Suppressor macrophage treated with lipopolysaccharide for 1 hour (primary cell): ENCODE measurements around the gene SARDH.

Source experiments
- DNase-seq, 3 donors: peaks; one replicate each; pipeline ENCODE4 v3.0.0-alpha.2; 2020 to 2022

The SARDH gene

DNA sequence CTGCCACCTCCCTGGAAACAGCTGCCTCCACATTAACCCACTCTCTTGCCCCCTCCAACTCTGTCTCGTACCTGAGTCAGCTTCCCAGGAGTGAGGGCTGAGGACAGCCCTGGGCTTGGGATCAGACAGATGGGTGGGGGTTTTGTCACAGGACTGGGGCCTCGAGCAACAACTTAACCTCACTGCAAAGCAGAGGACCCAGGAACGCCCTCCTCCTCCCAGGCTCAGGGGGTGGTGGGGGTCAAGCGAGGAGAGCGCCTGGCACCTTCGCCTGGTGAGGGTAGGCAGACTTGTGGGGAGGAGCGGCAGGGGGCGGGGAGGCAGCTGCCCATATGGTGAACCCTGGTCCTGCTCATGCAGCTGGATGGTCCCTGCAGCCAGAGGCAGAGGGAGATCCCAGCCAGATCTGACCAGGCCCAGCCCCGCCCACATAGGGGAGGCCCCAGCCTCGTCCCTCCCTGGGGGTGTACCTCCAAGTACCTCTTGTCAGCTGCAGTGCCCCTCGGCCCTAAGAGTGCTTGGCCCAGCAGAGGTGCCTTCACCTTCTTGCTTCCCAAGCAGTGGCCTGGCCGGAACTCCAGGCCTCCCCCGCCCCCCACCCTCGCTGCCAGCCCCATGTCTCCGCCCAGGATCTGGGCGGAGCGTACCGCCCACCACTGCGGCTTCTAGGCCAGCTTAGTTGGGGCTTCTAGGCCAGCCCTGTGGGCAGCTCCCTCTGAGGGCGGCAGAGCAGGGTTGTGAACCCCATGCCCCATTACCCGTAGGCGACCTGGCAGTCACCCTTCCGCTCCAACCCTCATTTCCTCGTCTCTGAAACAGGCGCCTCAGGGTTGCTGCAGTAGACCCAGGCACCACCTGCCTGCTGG is at the start of gene SARDH:
TSS of gene SARDH (minus strand) at position 579 of the 866 bp plus-strand sequence. CDS start 4,179 bp downstream, outside the sequence.
- peak; percentile 84 to 89 (median 87) for DNase-seq

- peak; percentile 33 to 59 (median 36) for DNase-seq
These were observed 49.5 kb upstream of the SARDH start for GRCh38 chr9:133787754-133788025.

DNA sequence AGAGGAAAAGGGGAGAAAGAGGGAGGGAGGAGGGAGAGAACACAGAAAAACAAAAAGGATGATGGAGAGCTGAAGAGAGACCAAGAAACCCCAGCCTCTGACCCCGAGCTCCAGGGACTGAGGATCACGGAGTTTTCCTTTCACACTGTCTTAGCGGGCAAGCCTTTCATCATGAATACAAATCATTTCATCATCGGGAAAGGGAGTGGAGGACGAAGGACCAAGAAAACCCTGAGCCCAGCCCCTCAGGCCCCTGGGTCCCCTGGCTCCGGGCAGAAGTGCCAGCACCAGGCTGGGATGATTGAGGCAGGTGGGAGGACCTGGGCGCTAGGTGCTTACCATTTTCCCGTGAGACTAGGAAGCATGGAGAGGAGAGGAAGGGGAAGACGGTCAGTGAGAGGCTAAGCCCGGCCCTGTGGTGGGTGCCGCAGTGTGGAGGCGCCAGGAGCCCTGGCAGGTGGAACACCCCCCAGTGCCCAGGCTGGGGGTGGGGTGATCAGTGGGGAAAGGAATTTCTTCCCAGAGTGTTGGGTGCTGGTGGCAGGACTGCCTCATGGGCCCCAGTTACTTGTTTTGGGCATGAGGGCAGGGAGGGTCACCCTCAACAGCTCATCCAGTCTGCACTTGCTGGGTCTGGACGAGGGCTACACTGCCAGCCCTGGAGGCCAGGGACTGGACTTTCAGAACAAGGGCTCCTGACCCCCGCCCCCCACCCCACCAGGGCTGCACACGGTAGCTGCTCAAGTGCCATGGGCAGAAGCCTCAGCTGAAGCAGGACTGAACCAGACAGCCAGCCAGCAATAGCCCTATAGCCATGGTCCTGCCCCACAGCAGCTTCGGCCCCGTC is 49.0 kb upstream of the SARDH start:
- DNase-seq: peak; percentile 17 to 24 (median 22)

- DNase-seq: peak; percentile 38 to 52 (median 40)
These were observed 48.2 kb upstream of the SARDH start for GRCh38 chr9:133786371-133786753.

DNA sequence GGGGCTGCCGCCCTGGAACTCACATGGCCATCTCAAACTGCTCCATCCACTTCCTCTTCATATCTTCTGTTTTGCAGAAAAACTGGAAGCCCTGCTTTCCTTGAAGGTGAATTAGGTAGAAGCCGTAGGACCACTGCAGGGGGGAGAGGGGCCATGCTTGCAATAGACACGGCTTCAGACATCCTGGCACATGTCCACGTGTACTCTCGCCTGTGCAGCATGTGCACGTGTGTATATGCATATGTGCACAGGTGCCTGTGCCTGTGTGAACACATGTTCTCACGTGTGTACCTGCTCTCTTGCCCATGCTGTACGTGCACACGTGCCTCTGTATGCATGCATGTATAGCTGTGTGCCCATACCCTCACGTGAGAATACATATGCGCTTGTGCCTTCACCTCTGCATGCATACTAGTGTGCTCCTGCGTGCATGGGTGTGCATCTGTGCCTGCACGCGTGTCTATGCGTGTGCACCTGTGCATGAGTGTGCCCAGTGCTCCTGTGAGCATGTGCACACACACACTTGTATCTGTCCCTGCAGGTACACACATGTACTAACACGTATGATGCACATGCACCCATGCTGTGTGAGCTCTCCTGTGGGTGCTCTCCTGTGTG is 47.7 kb upstream of the SARDH start:
- DNase-seq: no peak

DNA sequence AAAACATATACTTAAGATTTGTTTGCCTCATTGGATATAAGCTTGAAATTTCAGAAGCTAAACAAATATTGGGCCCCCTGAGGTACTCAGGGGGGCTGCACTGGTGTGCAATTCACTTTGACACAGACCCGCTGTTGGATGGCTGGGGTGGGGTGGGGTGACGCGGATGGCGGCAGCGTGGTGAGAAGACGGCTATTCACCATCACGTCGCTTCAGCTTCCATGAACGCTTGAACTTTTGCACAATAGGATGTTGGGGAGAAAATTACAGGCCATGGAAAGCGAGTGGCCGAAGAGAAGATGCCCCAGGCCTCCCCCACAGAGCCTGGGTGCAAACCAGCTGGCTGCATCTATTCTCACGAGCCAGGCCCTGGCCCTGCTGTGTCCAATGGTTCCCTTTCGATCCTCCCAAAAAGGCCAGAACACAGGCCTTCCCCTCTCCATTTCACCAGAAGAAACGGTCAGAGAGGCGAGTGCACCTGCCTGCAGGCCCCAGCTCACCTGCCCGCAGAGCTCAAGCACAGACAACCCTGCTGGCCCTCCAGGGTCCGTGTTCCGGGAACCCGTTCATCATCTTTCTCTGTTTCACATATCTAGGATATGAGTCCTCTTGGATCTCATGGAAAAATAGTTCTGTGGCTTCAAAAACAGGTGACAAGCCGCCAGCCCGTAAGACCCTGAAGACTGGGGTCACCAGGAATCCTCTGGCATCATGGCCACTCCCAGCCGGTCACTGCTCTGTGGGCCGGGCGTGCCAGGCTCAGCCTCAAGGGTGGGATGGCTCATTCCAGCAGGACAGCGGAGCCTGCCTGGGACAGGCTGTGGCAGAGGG is 46.8 kb upstream of the SARDH start:
- no peak for DNase-seq

DNA sequence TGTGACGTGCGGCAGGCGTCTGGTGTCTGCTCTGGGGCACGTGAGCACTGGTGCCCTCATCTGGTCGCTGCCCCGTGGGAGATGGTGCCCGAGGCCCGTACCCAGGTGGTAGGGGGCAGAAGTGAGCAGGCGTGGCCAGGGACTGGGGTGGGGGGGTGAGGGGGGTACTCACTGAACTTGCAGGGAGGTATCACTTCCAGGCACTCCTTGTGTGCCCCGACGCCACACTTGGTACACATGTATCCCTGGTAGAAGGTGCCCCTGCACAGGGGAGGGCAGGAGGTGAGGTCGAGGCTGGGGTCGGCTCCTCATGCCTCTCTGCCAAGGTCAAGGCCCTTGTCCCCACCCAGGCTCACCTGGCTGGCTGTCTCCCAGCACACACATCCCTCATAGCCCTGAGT is 45.2 kb upstream of the SARDH start:
- DNase-seq: no peak

DNA sequence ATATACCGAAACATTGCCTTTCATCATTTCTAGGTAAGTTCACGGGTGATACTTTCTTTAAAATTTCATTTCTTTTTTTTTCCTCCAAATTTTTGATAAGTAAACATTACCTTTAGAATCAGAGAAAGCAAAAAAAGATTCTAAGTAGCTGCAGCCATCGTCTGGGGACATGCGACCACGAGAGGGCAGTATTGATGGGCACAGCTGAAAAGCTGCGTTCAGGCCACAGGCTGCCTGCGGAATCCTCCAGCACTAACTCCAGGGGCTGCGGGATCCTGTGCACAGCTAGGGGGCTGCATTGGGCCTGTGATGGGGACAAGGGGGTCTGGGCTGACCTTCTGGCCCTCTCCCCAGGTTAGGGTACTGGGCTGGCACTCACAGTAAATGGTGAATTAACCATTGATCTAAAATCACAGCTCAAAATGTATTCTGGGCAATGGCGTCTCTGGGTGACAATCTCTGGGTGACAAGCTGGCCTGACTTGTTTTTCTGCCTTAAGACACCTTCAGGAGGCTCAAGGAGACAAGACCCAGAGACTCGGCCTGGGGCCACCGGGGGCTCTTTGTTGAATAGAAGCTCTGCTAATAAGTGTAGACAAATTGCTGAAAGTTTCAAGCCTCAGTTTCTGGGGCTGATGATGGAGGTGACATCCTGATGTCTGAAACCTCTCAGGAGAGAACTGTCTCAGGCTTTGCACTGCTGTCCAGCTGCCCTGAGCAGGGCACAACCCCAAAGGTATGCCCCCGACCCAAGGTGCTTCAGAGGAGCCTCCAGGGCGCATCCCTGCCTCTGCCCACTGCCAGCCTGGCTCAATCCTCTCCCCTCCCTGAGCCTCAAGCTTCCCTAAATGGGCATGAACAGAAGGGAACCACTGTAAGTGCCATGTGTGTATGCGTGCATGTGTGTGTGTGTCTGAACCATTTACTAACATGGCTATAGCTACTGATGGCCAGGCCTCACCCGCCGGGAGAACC is 44.3 kb upstream of the SARDH start:
- DNase-seq: peak; percentile 73 to 85 (median 83)

GRCh38 chr9:133781828-133782135 is 43.6 kb upstream of the SARDH start:
- DNase-seq: no peak

DNA sequence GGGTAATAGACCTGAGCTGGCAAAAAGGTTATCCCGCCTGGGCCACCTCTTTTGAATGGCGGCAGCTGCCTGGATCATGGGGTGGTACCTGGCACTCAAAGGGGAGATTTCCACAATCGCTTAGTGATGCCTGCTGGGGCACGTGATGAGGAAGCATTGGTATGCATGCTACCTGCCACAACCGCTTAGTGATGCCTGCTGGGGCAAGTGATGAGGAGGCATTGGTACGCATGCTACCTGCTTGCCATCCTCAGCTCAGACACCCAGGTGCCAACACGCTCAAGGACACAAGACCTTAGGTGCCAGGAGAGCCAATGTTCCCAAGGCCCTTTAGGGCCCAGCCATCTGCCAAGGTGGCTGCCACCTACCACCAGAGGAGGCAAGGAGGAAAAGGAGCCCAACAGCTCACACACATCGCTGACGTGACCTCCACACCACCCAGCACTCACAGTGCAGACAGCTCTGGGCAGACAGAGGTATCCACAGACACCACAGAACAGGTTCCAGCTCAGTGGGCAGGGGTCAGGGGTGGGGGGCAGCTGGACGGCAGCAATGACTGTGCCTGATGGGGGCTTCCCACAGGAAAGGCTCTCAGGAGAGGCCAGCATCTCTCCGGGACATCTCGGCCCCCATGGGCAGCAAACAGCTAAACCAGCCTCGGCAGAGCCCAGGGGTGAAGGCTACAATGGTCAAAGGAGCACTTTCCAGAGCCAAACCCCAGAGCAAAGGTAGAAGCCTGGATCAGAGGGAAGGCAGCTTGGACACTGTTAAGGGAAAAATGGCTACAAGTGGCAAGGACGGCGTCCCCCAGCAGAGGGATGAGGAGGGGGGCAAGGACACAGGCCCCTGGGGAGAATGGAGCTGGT is 43.0 kb upstream of the SARDH start:
- no peak for DNase-seq

DNA sequence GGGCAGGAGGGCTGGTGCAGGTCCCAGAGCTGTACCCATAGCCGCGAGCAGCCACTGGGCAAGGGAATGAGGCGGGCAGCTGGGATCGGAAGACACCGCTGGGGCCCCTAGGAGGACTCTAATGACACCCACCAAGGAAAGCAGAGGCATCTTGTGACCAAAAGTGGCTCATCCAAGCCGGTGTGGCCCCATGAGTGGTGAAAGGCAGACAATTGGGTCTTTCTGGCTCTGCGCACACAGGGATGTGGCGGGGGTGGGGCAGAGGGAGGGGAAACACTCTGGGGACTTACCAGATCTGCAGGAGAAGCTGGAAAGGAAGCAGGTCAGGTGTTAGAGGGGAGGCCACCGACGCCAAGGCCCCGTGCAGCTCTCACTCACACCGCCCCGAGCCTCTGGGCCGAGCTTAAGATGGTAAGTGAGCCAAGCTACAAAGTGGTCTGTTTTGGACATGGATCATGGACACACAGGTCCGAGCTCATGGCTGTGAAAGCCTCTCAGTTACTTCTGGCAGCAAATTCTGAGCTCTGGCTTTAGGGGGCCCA is 42.3 kb upstream of the SARDH start:
- DNase-seq: no peak

GRCh38 chr9:133779516-133780403 is 41.6 kb upstream of the SARDH start:
- DNase-seq: no peak

DNA sequence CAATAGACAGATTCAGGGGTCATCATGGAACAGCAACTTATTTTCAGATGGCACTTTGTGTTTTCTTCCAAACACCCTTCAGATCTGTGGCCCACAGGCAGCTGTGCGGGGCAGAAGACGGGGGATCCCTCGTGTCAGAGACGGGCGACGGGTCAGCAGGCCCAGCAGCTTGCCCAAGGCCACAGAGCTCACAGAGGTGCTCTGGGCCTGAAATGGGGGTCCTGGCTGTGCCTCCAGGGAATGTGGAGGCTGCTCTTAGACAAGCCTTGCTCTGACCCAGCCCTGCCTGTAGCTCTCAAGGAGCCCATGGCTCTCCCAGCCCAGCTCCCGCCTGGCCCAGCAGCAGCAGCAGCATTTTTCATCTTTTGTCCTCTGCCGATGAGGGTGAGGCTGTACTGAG is 40.9 kb upstream of the SARDH start:
- no peak for DNase-seq

DNA sequence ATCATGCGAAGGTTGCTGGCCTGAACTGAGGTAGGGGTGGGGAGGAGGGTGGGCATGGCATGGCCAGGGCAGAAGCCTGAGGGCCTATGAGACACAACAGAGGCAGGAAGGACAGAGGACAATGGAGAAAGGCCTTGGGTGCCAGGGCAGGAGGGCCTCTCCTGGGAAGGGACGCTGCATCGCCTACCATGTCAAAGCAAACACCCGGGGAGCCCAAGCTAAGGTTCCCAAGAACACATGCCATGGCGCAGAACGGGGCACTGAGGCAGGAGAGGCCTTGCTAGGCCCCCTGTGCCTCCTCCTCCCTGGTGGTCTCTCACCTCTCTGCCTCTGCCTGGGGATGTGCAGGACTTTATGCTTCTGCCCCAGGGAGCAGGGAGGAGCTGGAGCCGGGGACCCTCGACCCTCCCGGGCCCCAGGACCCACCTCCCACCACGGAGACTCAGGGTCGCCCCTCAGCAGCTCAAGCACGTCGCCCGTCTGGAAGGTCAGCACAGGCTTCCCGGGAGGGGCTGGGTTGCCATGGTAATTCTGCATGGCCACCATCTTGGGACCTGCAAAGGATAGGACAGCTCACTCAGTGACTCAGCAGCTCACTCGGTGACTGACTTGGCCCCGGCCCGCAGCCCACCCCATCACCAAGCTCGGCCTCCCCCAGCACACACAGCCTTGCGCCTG is 40.3 kb upstream of the SARDH start:
- no peak for DNase-seq

- no peak for DNase-seq
These were observed 39.7 kb upstream of the SARDH start for GRCh38 chr9:133777871-133778270.

DNA sequence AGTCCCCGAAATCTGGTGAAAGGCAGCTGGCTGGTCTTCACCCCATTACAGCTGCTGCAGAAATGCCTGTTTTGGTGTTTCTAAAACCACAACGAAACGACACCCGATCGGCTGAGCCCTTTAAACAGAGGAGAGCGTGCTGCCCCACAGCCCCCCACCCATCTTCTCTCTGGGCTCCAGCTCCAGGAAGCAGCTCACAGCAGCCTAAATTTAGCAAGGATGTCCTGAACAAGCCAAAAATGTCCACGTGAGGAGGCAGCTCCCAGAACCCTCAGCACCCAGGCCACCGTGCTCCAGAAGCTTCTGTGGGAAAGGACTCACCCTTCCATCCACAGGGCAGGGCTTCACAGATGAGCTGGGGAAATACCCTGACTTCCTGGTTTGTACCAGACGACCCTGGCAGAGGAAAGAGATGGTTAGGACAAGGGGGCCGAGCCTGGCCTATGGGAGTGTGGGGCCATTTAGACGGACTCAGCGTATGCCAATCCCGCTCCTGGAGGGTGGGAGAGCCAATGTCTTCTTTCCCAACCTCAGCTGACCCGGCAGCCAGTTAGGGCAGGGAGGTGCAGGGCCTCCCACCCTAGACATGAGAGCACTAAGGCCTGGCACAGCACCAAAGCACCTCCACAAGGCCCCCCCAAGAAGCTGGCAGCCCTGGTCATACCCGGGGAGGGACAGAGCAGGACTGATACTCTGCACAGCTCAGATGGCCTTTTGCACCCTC is 39.1 kb upstream of the SARDH start:
- no peak for DNase-seq

- DNase-seq: no peak
These were observed 38.1 kb upstream of the SARDH start for GRCh38 chr9:133775951-133776905.
